ENCODE results near the gene TFAP2A. TPM values are rescaled to one million over a fixed set of nuclear protein-coding genes. Genes with fewer than 3 reads are reported as not detected.

Gene TFAP2A
- total and polyA plus RNA-seq, 10 of the 15 experiments (the other 5 are each of a cell fraction or from before 2014, with no cell fraction given), result 0.05 to 0.46 (median 0.17) TPM; not detected in 4

DNA sequence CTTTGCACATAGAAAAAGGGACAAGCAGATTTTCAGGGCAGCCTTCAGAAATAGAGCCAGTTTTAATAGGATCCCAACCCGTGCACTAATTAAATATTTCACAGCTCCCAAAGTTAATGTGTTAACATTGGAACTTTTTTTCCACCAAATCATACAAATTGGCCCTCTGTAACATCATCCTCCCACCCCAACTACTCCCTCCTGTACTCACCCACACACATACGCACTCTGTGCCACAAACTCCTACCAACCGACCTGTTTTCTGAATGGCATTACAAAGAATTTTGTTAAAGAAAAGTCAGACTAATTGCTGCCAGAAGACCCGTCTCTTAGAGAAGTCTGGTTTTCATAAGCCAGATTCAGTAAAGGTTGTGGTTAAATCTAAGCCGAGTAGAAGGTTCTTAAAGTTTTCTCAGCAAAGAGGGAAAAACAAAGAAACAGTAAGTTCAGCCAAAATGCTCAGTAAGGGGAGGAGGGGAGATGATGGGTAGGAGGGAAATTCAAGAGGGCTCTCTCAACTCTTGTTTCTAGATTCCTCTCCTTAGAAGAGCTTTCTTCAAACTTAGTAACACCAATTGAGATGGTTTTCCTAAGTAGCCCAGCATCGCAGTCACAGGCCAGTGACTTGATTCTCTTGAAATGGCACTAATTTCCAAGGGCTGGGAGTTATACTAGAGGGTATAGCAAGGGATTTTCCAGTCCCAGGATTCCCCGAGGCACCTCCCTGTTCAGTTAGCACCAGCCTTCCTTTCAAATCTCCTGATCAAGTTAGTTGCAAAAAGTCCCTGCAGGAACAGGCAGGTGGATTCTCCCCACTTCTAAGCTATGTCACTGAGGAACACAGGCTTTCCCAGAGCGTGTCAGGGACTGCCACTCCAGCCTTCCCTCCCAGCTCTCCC is 27.9 kb downstream of the TFAP2A start:
- no peak overlapping the region for H2AFZ ChIP-seq (ENCODE audit: control insufficient read depth, low read depth, low read length)
- H3K9me3 ChIP-seq (replicated peaks; ENCODE audit: control insufficient read depth, insufficient read depth, low read length), result no peaks in the 10 kb centered on the region; the same call in 1 of the 3 replicates
- TF ChIP-seq NR2C2 (IDR thresholded peaks at IDR 0.05; ENCODE audit: borderline replicate concordance, control insufficient read depth, insufficient read length, low read depth), result no peak
- TF ChIP-seq PKNOX1 (IDR thresholded peaks at IDR 0.05), result no peak
- TF ChIP-seq PRDM15 (CRISPR knock-in tag; IDR thresholded peaks at IDR 0.05), result no peak
- no peak for TF ChIP-seq BCL3 (IDR thresholded peaks at IDR 0.05; ENCODE audit: borderline replicate concordance, insufficient read depth, low read depth, low read length, poor library complexity, severe bottlenecking)
- TF ChIP-seq HDAC2 (IDR thresholded peaks at IDR 0.05), result no peak
- no peak for TF ChIP-seq IKZF1 (conservative IDR thresholded peaks at IDR 0.05)
- TF ChIP-seq SPI1 (IDR thresholded peaks at IDR 0.05; ENCODE audit: borderline replicate concordance, insufficient read depth, low read depth, low read length), result no peak
- TF ChIP-seq YY1 (IDR thresholded peaks at IDR 0.05; ENCODE audit: low read depth, low read length), result no peak
- TF ChIP-seq ZZZ3 (IDR thresholded peaks at IDR 0.05; ENCODE audit: control insufficient read depth, insufficient read length, low read depth), result no peak
- no peak for TF ChIP-seq POLR2AphosphoS2 (IDR thresholded peaks at IDR 0.05; ENCODE audit: low read depth, low read length)
- TF ChIP-seq NBN (IDR thresholded peaks at IDR 0.05), result no peak
- no peak for TF ChIP-seq FOS (IDR thresholded peaks at IDR 0.05; ENCODE audit: borderline replicate concordance, extremely low read depth, insufficient read length)
- no peak for TF ChIP-seq TAF1 (IDR thresholded peaks at IDR 0.05; ENCODE audit: borderline replicate concordance, low read depth, low read length)
- TF ChIP-seq NFYA (IDR thresholded peaks at IDR 0.05; ENCODE audit: borderline replicate concordance, low read depth, low read length), result no peak
- 11% methylated on average over 8 of the region's 8 CpGs for WGBS (ENCODE audit: insufficient coverage, insufficient replicate concordance, low lambda C conversion rate, missing lambda C conversion rate)
- no peaks in the 10 kb centered on the region for H4K20me1 ChIP-seq (ENCODE audit: control insufficient read depth, insufficient read depth)
- no peaks in the 10 kb centered on the region for H3K4me1 ChIP-seq (ENCODE audit: control insufficient read depth, insufficient read depth, low read length)
- H3K27ac ChIP-seq (ENCODE audit: control insufficient read depth, insufficient read depth), result no peak overlapping the region
- intact Hi-C loops (cut with micrococcal nuclease; ENCODE audit: unreplicated experiment) (no loop called here), in situ Hi-C loops (cut with MboI) (no loop called here)
- H3K27me3 ChIP-seq (replicated peaks in 1 of 2; ENCODE audit: control insufficient read depth in 2 of 2, insufficient read depth in 2 of 2, low read length in 1 of 2), result peaks cover 10 to 47% of the 10 kb centered on the region in 2 experiments
- H3K79me2 ChIP-seq (ENCODE audit: control insufficient read depth, insufficient read depth, low read length), result no peaks in the 10 kb centered on the region
- DNase-seq (ENCODE audit: low read depth, low spot score), result no peak
- CTCF ChIA-PET, result no interaction called here
- no peak overlapping the region for H3K4me3 ChIP-seq
- BruUV-seq (replicated peaks), result no TSS peak
- RAD21 ChIA-PET (ENCODE audit: unreplicated experiment), result no interaction called here
- H3K9ac ChIP-seq (ENCODE audit: control insufficient read depth, insufficient read depth, low read length), result no peak overlapping the region
- POLR2A ChIA-PET, result no interaction called here
- H3K36me3 ChIP-seq (ENCODE audit: control insufficient read depth in 2 of 2, insufficient read depth in 2 of 2, low read length in 1 of 2), result no peaks in the 10 kb centered on the region
- H3K4me2 ChIP-seq (ENCODE audit: control insufficient read depth, insufficient read depth), result no peak overlapping the region
- SMC1A ChIA-PET (ENCODE audit: uncharacterized antibody, unreplicated experiment), result interaction anchor here (0.6 to 1.3 kb wide), 2 partner anchors 23 to 221 kb away, joined by 3 read pairs; no protein-coding TSS in a partner anchor
- ATAC-seq, result no peak
- no peak for FAIRE-seq
